ENCODE results near the gene FCGR3A. TPM values are rescaled to one million over a fixed set of nuclear protein-coding genes. Genes with fewer than 3 reads are reported as not detected.
"Not testable (repeated sequence)": the region's sequence is repeated elsewhere in the genome, so short reads cannot be mapped to it uniquely, and the experiment has no call there.

Gene FCGR3A
- polyA plus RNA-seq, 2 of the 4 experiments (the other 2 are of a cell fraction) = not detected

- FAIRE-seq; H3K4me1 ChIP-seq; ATAC-seq; POLR2A ChIA-PET; H3K9me3 ChIP-seq; H3K27ac ChIP-seq; DNase-seq (ENCODE audit: low read depth in 1 of 2, low spot score in 1 of 2); CTCF ChIA-PET; H3K4me2 ChIP-seq; H3K4me3 ChIP-seq: not testable (repeated sequence)
- 72% methylated on average over 11 of the region's 11 CpGs for WGBS (ENCODE audit: missing lambda C conversion rate)
Observed at GRCh38 chr1:161545005-161545731, 4.5 kb downstream of the FCGR3A start.

DNA sequence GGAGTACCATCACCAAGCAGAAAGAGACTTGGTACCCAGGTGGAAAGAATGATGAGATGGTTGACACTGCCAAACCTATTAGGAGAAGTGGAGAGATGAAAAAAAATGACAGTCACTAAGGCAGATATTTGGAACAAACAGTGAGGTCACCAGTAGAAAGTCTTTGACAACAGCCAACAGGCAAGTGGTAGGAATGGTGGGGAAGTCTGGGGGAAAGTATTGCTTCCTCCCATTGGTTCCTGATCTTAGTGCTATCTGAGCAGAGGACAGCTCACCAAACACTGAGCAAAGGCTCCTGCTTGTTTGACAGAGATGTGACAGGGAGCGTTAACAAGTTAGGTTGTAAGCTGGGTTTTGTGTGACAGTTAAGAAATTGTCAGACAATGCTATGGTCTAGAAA, 6.5 kb downstream of the FCGR3A start:
- DNase-seq (ENCODE audit: low read depth in 1 of 2, low spot score in 1 of 2); ATAC-seq; H3K4me2 ChIP-seq; H3K9me3 ChIP-seq; FAIRE-seq; POLR2A ChIA-PET; CTCF ChIA-PET; H3K4me1 ChIP-seq; H3K4me3 ChIP-seq; H3K27ac ChIP-seq: not testable (repeated sequence)
- WGBS (ENCODE audit: missing lambda C conversion rate) = 75% methylated on average over 1 of the region's 1 CpG

DNA sequence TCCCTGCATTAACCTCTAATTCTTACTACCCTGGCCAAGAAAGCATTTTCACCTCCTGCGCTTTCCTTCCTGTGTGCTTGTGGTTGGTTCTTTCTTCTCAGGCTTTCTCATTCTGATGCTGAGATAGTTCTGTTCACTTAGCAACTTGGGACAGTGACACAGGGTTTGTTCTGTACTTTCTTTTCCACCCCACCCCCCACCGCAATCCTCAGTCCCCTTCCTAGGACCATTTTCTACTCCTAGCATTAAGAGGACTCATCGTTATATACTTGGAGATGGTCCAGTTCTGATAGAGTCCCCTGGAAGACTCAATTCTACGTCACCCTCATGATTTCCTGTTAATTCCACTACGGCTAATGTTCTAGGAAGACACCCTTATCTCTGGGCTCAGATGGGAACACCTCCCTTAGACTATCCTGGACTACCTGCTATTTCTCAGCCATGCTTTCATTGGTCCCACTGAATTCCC, 7.5 kb downstream of the FCGR3A start:
- H3K27ac ChIP-seq; H3K4me1 ChIP-seq; ATAC-seq; H3K4me2 ChIP-seq; DNase-seq (ENCODE audit: low read depth in 1 of 2, low spot score in 1 of 2); POLR2A ChIA-PET; H3K4me3 ChIP-seq; FAIRE-seq; H3K9me3 ChIP-seq: not testable (repeated sequence)
- CTCF ChIA-PET = interaction anchor here (0.7 kb wide), 1 partner anchor 197 kb away, joined by 3 read pairs; no protein-coding TSS in a partner anchor
- WGBS (ENCODE audit: missing lambda C conversion rate) = 73% methylated on average over 5 of the region's 5 CpGs

DNA sequence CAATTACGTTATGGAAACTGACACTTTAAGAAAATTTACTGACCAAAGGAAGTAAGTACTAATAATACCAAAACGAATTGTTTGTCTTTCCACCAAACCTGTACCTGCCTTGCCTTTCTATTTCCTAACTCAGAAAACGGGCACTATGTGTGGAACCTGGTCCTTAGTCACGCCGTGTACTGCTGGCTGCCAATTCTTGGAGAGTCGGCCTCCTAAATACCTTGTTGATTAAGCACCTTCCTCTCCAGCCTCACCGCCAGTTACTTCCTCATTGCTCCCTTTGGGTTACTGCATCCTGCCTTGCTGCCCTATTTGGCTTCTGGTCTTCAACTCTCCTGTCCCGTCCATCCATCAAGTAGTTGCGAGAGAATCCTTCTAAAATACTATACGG, 9.1 kb downstream of the FCGR3A start:
- POLR2A ChIA-PET; H3K9me3 ChIP-seq; DNase-seq (ENCODE audit: low read depth in 1 of 2, low spot score in 1 of 2); H3K4me1 ChIP-seq; FAIRE-seq: not testable (repeated sequence)
- CTCF ChIA-PET = interaction anchor here (0.7 to 1.7 kb wide), 3 partner anchors 9 to 201 kb away, joined by 3 to 5 read pairs (median 3); no protein-coding TSS in a partner anchor
- Histone ChIP-seq H3K4me3 (peak overlapping the region; percentile 60; the same call in 1 of the 3 replicates), H3K4me2 (peak overlapping the region; percentile 67), H3K27ac (peak overlapping the region in 1 of 2 experiments; percentile 42; a peak in 1 of 6 replicates)
- ATAC-seq = peak; percentile 24 to 49; a peak in 5 of 6 replicates
- 73% methylated on average over 10 of the region's 10 CpGs for WGBS (ENCODE audit: missing lambda C conversion rate)

DNA sequence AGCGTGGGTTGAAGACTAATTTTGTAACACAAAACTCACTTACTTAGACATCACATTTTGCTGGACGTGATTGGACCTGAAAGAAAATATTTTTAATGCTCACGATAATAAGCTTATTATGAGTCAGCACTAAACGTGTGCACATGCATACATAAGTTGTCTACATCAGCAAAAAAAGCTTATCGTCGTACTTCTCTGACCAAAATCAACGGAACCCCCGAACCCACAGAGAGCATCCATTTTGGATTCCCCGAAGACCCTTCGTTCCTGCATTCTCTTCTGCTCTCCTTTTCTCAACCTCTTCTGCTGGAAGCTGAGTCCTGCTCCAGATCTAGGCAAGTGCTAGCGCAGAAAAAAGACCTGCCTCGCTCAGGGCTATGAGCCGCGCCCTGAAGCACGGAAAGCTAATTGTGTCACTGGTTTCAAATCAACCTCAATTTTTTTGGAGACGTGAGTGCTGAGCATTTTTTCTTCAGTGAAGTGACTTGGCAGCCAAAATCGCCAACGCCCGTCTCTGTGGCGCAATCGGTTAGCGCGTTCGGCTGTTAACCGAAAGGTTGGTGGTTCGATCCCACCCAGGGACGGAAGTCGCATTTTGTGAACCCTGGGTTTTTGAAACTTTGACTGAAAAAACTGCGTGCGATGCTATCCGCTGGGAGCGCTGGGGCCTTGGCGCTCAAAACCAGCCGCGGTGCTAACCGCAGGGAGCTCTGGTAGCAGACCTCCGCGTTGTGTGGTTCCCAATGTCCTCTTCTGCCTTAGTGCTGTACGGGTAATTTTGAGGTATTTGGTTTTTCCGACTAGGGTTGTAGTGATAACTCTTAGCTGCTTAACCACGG, 9.7 kb downstream of the FCGR3A start:
- ATAC-seq = peak; percentile 86 to 89
- Histone ChIP-seq H3K27ac (peak overlapping the region; percentile 55 to 73; a peak in 5 of 6 replicates), H3K4me2 (peak overlapping the region; percentile 67), H3K4me3 (peak overlapping the region; percentile 60)
- 2% methylated on average over 40 of the region's 41 CpGs for WGBS (ENCODE audit: missing lambda C conversion rate)
- DNase-seq (ENCODE audit: low read depth in 1 of 2, low spot score in 1 of 2) = peak; percentile 63 to 88
- TF ChIP-seq GATA3 (IDR thresholded peaks at IDR 0.05; ENCODE audit: borderline replicate concordance) (peak; percentile 11; the same call in 1 of the 2 replicates), RAD21 (conservative IDR thresholded peaks at IDR 0.05 in 1 of 2, IDR thresholded peaks at IDR 0.05 in 1 of 2) (peak in 1 of 2 experiments; percentile 26; a peak in 2 of 5 replicates), MAFK (IDR thresholded peaks at IDR 0.05; ENCODE audit: partially characterized antibody) (peak; percentile 99), CEBPB (IDR thresholded peaks at IDR 0.05) (peak; percentile 70 to 94), FOSL2 (CRISPR knock-in tag; IDR thresholded peaks at IDR 0.05) (0 out of 2 replicates have a peak, but pooled peaks have one; percentile 16), JUN (IDR thresholded peaks at IDR 0.05) (peak in 1 of 2 experiments; percentile 25; a peak in 1 of 5 replicates), SREBF2 (IDR thresholded peaks at IDR 0.05) (peak; percentile 73)
- TF ChIP-seq, protein P1, sequence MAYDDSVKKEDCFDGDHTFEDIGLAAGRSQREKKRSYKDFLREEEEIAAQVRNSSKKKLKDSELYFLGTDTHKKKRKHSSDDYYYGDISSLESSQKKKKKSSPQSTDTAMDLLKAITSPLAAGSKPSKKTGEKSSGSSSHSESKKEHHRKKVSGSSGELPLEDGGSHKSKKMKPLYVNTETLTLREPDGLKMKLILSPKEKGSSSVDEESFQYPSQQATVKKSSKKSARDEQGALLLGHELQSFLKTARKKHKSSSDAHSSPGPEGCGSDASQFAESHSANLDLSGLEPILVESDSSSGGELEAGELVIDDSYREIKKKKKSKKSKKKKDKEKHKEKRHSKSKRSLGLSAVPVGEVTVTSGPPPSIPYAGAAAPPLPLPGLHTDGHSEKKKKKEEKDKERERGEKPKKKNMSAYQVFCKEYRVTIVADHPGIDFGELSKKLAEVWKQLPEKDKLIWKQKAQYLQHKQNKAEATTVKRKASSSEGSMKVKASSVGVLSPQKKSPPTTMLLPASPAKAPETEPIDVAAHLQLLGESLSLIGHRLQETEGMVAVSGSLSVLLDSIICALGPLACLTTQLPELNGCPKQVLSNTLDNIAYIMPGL (CRISPR knock-in tag; IDR thresholded peaks at IDR 0.05; ENCODE audit: borderline replicate concordance) = peak; percentile 93; the same call in 1 of the 2 replicates
- H3K9me3 ChIP-seq; FAIRE-seq; H3K4me1 ChIP-seq; TF ChIP-seq FOSL2 (IDR thresholded peaks at IDR 0.05): not testable (repeated sequence)
- TF ChIP-seq, protein P2, sequence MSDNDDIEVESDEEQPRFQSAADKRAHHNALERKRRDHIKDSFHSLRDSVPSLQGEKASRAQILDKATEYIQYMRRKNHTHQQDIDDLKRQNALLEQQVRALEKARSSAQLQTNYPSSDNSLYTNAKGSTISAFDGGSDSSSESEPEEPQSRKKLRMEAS (IDR thresholded peaks at IDR 0.05) = peak; percentile 62
- ChIA-PET POLR2A (interaction anchor here (0.6 kb wide), 1 partner anchor 13 kb away, joined by 3 read pairs; no protein-coding TSS in a partner anchor), CTCF (interaction anchor here (0.7 to 1.7 kb wide), 5 partner anchors 9 to 202 kb away, joined by 3 to 7 read pairs (median 3); no protein-coding TSS in a partner anchor)

DNA sequence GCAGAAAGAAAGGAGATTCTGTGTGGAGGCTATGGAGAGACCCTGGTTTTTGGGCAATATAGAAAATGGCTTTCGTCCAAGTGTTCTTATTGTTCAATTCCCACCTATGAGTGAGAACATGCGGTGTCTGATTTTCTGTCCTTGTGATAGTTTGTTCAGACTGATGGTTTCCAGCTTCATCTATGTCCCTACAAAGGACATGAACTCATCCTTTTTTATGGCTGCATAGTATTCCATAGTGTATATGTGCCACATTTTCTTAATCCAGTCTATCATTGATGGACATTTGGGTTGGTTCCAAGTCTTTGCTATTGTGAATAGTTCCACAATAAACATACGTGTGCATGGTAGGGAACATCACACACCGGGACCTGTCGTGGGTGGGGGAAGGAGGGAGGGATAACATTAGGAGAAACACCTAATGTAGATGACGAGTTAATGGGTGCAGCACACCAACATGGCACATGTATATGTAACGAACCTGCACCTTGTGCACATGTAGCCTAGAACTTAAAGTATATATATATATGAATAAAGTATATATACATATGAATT, 10.6 kb downstream of the FCGR3A start:
- POLR2A ChIA-PET; ATAC-seq; DNase-seq (ENCODE audit: low read depth in 1 of 2, low spot score in 1 of 2); H3K9me3 ChIP-seq; FAIRE-seq; H3K4me1 ChIP-seq: not testable (repeated sequence)
- peak overlapping the region; percentile 60 for H3K4me3 ChIP-seq
- WGBS (ENCODE audit: missing lambda C conversion rate) = 40% methylated on average over 7 of the region's 7 CpGs
- H3K27ac ChIP-seq = peak overlapping the region in 1 of 2 experiments; percentile 73; a peak in 2 of 6 replicates
- CTCF ChIA-PET = interaction anchor here (1.2 to 1.7 kb wide), 2 partner anchors 199 to 203 kb away, joined by 5 to 7 read pairs; no protein-coding TSS in a partner anchor
- H3K4me2 ChIP-seq = peak overlapping the region; percentile 67

DNA sequence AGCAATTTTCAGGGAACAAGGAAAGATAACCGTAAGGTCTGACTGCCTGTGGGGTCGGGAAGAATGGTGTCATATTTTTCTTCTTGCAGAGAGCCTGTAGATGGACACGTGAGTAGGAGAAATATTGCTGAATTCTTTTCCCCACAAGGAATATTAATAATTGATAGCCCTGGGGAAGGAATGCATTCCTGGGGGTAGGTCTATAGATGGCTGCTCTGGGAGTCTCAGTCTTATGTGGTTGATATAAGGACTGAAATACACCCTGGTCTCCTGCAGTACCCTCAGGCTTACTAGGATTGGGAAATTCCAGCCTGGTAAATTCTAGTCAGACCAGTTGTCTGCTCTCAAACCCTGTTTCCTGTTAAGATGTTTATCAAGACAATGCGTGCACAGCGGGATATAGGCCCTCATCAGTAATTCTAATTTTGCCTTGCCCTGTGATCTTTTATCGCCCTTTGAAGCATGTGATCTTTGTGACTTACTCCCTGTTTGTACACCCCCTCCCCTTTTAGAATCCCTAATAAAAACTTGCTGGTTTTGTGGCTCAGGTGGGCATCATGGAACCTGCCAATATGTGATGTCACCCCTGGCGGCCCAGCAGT, 12.4 kb downstream of the FCGR3A start:
- CTCF ChIA-PET; POLR2A ChIA-PET; H3K9me3 ChIP-seq; DNase-seq (ENCODE audit: low read depth in 1 of 2, low spot score in 1 of 2); H3K4me2 ChIP-seq; FAIRE-seq; H3K4me3 ChIP-seq; H3K4me1 ChIP-seq; ATAC-seq; H3K27ac ChIP-seq: not testable (repeated sequence)
- 65% methylated on average over 7 of the region's 7 CpGs for WGBS (ENCODE audit: missing lambda C conversion rate)
